H1 (cell line): Measurements from ENCODE around the gene SCCPDH. TPM values are rescaled to one million over a fixed set of nuclear protein-coding genes. Genes with fewer than 3 reads are reported as not detected.

Source experiments
- HDAC2 ChIP-seq, 2 experiments: fragments of 300-600 bp in 1 of 2; sonication (generic) in 1 of 2; IDR thresholded peaks; 2 replicates each; pipeline ENCODE4 v1.6.1; 2011 to 2012; ENCODE audit warnings: low read depth in 2 of 2, low read length in 2 of 2, mild to moderate bottlenecking in 2 of 2, moderate library complexity in 2 of 2, borderline replicate concordance in 1 of 2, inconsistent platforms in 1 of 2
- KDM4A ChIP-seq: IDR thresholded peaks from one replicate; pipeline ENCODE4 v1.7.1; 2012; ENCODE audit warnings: low read depth, mild to moderate bottlenecking, moderate library complexity, low read length, inconsistent platforms; ENCODE audit not compliant: severe bottlenecking
- polyA plus RNA-seq, 7 experiments: library from polyadenylated mRNA; depleted of rRNA in 3 of 7; stranded (reverse) in 5 of 7; unstranded in 2 of 7; fragments of >200 nt in 5 of 7; fragments of 200-250 nt in 2 of 7; gene quantifications; 1 replicate in 5 of 7; 2 replicates in 1 of 7; 4 replicates in 1 of 7; pipeline versions ENCODE4 v1.2.1 to v1.2.3, GENCODE V29; 2011 to 2013; ENCODE audit warnings: missing spikeins in 2 of 7, mixed read lengths in 2 of 7
- total RNA-seq: library from RNA; stranded (reverse); fragmentation: NEBNext Ultra II Directional; extraction: Animal tissue kit (Norgen Biotek cat#: 25700); gene quantifications from 2 replicates; pipeline ENCODE4 v1.2.1, GENCODE V29; 2021
- TF ChIP-seq, protein P1 (sequence below): IDR thresholded peaks from 2 replicates; pipeline ENCODE4 v1.6.1; 2011; ENCODE audit warnings: low read length, improper control_type of control experiment

Gene SCCPDH
- total and polyA plus RNA-seq, 2 of the 8 experiments (the other 6 are each of a cell fraction or from before 2014, with no cell fraction given), result 9.5 to 17.0 TPM

DNA sequence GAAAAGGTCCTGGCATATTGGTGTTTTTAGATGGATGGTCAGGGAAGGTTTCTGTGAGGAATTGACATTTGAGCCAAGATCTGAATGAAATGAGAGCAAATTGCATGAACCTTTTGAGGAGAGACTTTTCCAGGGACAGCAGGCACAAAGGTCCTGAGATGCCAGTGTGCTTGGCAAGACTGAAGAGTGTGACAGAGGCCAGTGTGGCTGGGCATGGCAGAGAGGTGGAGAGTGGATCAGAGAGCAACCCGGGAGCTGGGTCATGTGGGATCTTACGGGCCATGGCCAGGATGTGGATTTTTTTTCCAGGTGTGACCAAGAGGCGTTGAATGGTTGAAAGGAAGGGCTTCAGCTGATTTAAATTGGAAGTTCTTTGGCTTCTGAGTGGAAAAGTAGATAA, 3.4 kb downstream of the SCCPDH start (continued):
- TF ChIP-seq KDM4A, result no peak
- TF ChIP-seq HDAC2 (IDR thresholded peaks at IDR 0.05; ENCODE audit: borderline replicate concordance in 1 of 2, low read depth in 2 of 2, low read length in 2 of 2), result no peak
- TF ChIP-seq, protein P1, sequence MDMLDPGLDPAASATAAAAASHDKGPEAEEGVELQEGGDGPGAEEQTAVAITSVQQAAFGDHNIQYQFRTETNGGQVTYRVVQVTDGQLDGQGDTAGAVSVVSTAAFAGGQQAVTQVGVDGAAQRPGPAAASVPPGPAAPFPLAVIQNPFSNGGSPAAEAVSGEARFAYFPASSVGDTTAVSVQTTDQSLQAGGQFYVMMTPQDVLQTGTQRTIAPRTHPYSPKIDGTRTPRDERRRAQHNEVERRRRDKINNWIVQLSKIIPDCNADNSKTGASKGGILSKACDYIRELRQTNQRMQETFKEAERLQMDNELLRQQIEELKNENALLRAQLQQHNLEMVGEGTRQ, result no peak
